ENCODE results near the gene RPL14. TPM values are rescaled to one million over a fixed set of nuclear protein-coding genes. Genes with fewer than 3 reads are reported as not detected.
A peak's percentile ranks its signal among the peaks of the same experiment; 100 is the strongest.

Gene RPL14
- total RNA-seq, 2 donors from 2014 or later: 1,691 to 2,241 TPM

DNA sequence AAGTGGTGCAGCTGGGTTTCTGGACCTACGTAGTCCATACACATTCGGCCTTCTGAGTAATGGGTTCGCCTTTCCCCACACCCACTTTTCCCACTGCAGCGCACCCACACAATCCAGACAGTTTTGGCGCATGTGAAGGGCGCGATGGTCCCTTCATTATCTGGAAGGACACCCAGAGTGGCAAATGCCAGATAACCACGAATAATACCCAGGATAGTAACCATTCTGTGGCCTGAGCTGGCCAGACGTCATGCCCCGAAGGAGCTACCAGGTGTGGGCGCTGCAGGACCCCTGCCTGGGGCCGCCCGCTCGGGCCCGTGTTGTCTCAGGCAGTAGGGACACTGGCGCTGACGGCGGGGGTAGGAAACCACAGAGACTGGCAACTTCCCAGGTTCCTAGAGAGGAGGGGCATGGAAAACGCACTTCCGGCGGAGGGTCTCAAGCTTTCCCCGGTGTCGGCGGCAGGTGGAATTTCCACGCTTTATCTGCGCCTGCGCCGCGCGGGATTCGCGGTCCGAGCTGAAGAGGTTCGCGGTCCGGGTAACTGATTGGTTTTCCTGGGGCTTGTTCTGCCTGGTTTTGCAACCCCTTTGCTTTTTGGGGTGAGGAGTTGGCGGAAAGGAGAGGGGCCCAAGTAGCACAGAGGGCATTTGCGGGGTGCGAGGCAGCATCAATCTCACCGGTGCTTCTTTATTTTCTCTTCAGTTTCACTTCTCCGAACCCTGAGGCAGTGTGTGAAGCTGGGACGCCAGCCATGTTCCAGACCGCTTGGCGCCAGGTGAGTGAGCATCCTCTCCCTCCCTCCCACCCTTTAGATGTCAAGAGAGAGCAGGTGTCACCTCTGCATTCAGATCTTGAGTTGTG, 48.7 kb downstream of the RPL14 start, which contains the start of gene ZNF620:
ZNF620 (plus strand) TSS at position 441 of the 864 bp plus-strand sequence; CDS start at position 755, 314 bp downstream.
- Mint-ChIP-seq H3K27me3 (ENCODE audit: insufficient read depth) (peaks cover 3% of the 10 kb centered on the region), H3K27ac (peak within 1 kb of the TSS; percentile 98), H3K4me1 (peaks cover 4% of the 10 kb centered on the region), H3K9me3 (peaks cover 8% of the 10 kb centered on the region), H3K4me3 (peak within 1 kb of the TSS; percentile 98), H3K36me3 (ENCODE audit: low read depth) (peaks cover 38% of the 10 kb centered on the region)
- peak; percentile 96 for DNase-seq
- peak; percentile 68 for TF ChIP-seq CTCF (conservative IDR thresholded peaks at IDR 0.05)
- Histone ChIP-seq H3K9me3 (ENCODE audit: control insufficient read depth, low read length) (peaks cover 5% of the 10 kb centered on the region), H3K9ac (ENCODE audit: extremely low read depth, low read length, poor library complexity, severe bottlenecking) (peak within 1 kb of the TSS; percentile 41), H3K4me1 (ENCODE audit: control insufficient read depth, insufficient read depth, low read length) (no peaks in the 10 kb centered on the region), H3K27me3 (ENCODE audit: control insufficient read depth, insufficient read depth, low read length, poor library complexity, severe bottlenecking) (no peaks in the 10 kb centered on the region), H3K27ac (ENCODE audit: low read depth, low read length) (no peak within 1 kb of the TSS), H3K4me3 (ENCODE audit: low read length) (peak within 1 kb of the TSS; percentile 90), H3K36me3 (ENCODE audit: control insufficient read depth, insufficient read depth, low read length) (peaks cover 23% of the 10 kb centered on the region)
- WGBS, 2 experiments (ENCODE audit: insufficient coverage in 1 of 2, insufficient read length in 1 of 2): 11 to 22% methylated on average over 18 to 44 of the region's 44 CpGs

DNA sequence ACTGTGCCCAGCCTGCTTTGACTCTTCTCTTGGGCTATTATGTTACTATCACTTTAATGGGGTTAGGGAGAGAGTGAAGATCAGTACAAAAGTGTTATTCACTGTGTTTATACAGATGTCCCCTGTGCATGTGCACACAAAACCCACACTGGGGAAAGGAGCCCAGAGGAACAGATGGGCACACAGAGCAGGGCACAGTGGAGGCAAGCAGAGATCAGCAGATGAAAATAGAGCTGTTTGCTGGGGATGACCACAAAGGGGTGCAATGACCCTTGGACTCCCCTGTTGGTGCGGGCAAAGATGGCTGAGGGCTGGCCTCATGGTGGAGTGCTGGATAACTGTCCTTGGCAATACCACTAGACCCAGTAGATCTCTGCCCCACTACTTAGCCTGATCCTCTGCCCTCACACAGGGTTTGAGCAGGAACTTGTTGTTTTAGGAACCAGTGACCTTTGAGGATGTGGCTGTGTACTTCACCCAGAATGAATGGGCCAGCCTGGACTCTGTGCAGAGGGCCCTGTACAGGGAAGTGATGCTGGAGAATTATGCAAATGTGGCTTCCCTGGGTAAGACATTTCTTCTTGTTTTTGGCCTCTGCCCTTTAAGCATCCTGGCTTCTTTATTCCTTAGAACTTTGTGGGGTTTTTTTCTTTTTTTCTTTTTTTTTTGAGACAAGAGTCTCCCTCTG, 54.0 kb downstream of the RPL14 start:
- H3K9me3 Mint-ChIP-seq: peaks cover 8% of the 10 kb centered on the region
- Histone ChIP-seq H3K27ac (ENCODE audit: low read depth, low read length) (no peak overlapping the region), H3K27me3 (ENCODE audit: control insufficient read depth, insufficient read depth, low read length, poor library complexity, severe bottlenecking) (no peaks in the 10 kb centered on the region), H3K4me3 (ENCODE audit: low read length) (no peak overlapping the region), H3K9me3 (ENCODE audit: control insufficient read depth, low read length) (peaks cover 5% of the 10 kb centered on the region), H3K4me1 (ENCODE audit: control insufficient read depth, insufficient read depth, low read length) (no peaks in the 10 kb centered on the region), H3K36me3 (ENCODE audit: control insufficient read depth, insufficient read depth, low read length) (peaks cover 32% of the 10 kb centered on the region), H3K9ac (ENCODE audit: extremely low read depth, low read length, poor library complexity, severe bottlenecking) (no peak overlapping the region)
- H3K36me3 Mint-ChIP-seq (ENCODE audit: low read depth): peaks cover 69% of the 10 kb centered on the region
- H3K27ac Mint-ChIP-seq: no peak overlapping the region
- WGBS, 2 experiments (ENCODE audit: insufficient coverage in 1 of 2, insufficient read length in 1 of 2): 100% methylated on average over 1 of the region's 1 CpG; no CpG with 5 or more reads in 1 of the 2 experiments
- H3K4me1 Mint-ChIP-seq: peaks cover 4% of the 10 kb centered on the region
- no peak overlapping the region for H3K4me3 Mint-ChIP-seq
- no peaks in the 10 kb centered on the region for H3K27me3 Mint-ChIP-seq (ENCODE audit: insufficient read depth)
- TF ChIP-seq CTCF (conservative IDR thresholded peaks at IDR 0.05): no peak
- DNase-seq: no peak

DNA sequence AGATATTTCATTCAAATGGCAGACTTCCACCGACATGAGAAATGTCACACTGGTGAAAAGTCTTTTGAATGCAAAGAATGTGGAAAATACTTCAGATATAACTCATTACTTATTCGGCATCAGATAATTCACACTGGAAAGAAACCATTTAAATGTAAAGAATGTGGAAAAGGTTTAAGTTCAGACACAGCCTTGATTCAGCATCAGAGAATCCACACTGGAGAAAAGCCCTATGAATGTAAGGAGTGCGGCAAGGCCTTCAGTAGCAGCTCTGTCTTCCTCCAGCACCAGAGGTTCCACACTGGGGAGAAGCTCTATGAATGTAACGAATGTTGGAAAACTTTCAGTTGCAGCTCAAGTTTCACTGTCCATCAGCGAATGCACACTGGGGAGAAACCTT, 59.1 kb downstream of the RPL14 start:
- no peaks in the 10 kb centered on the region for H3K27me3 Mint-ChIP-seq (ENCODE audit: insufficient read depth)

More for the DNA sequence above, 59.1 kb downstream of the RPL14 start:
- Histone ChIP-seq H3K36me3 (ENCODE audit: control insufficient read depth, insufficient read depth, low read length) (peaks cover 22% of the 10 kb centered on the region), H3K4me3 (ENCODE audit: low read length) (no peak overlapping the region), H3K9ac (ENCODE audit: extremely low read depth, low read length, poor library complexity, severe bottlenecking) (no peak overlapping the region), H3K27me3 (ENCODE audit: control insufficient read depth, insufficient read depth, low read length, poor library complexity, severe bottlenecking) (no peaks in the 10 kb centered on the region), H3K4me1 (ENCODE audit: control insufficient read depth, insufficient read depth, low read length) (no peaks in the 10 kb centered on the region), H3K27ac (ENCODE audit: low read depth, low read length) (no peak overlapping the region), H3K9me3 (ENCODE audit: control insufficient read depth, low read length) (no peaks in the 10 kb centered on the region)
- no peaks in the 10 kb centered on the region for H3K4me1 Mint-ChIP-seq
- H3K27ac Mint-ChIP-seq: no peak overlapping the region
- no peak overlapping the region for H3K4me3 Mint-ChIP-seq
- no peak for DNase-seq
- H3K9me3 Mint-ChIP-seq: no peaks in the 10 kb centered on the region
- TF ChIP-seq CTCF (conservative IDR thresholded peaks at IDR 0.05): no peak
- H3K36me3 Mint-ChIP-seq (ENCODE audit: low read depth): peaks cover 47% of the 10 kb centered on the region
- WGBS, 2 experiments (ENCODE audit: insufficient coverage in 1 of 2, insufficient read length in 1 of 2): 92 to 100% methylated on average over 3 to 5 of the region's 5 CpGs

Data from endodermal cell (in vitro differentiated cells).